Measurements from ENCODE around the gene PLA2G6.
"Not testable (repeated sequence)": the region's sequence is repeated elsewhere in the genome, so short reads cannot be mapped to it uniquely, and the experiment has no call there.

PLA2G6 gene

DNA sequence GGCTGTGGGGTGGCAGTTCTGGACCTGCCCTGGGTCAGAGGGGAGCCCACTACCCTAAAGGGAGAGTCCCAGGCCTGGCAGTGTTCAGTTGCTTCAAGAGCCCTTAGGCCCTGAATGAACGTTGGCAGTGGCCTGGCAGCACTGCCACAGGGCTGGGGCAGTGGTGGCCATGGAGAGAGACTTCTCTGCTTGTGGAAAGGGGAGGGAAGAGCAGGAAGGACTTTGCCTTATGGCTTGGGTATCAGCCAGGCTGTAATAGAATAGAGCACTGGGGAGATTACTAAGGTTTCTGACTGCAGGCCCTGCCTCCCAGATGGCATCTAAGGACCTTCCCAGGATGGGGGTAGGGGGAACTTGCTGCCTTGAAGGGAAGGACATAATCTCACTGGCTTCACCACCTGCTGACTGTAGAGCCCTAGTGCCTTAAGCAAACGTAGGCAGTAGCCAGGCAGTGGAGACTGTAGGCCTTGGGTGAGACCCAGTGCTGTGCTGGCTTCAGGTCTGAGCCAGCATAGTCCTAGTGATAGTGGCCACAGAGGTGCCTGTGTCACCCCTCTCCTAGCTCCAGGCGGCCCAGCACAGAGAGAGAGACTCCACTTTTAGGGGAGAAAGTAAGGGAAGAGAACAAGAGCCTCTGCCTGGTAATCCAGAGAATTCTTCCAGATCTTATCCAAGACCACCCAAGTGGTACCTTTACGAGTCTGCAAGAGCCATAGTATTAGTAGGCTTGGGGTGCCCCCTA, 27.6 kb downstream of the PLA2G6 start:
- H3K27me3 ChIP-seq (ENCODE audit: insufficient read depth, low read depth) = no peaks in the 10 kb centered on the region
- H3K9ac ChIP-seq = no peak overlapping the region
- TF ChIP-seq, protein P1, sequence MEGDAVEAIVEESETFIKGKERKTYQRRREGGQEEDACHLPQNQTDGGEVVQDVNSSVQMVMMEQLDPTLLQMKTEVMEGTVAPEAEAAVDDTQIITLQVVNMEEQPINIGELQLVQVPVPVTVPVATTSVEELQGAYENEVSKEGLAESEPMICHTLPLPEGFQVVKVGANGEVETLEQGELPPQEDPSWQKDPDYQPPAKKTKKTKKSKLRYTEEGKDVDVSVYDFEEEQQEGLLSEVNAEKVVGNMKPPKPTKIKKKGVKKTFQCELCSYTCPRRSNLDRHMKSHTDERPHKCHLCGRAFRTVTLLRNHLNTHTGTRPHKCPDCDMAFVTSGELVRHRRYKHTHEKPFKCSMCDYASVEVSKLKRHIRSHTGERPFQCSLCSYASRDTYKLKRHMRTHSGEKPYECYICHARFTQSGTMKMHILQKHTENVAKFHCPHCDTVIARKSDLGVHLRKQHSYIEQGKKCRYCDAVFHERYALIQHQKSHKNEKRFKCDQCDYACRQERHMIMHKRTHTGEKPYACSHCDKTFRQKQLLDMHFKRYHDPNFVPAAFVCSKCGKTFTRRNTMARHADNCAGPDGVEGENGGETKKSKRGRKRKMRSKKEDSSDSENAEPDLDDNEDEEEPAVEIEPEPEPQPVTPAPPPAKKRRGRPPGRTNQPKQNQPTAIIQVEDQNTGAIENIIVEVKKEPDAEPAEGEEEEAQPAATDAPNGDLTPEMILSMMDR (conservative IDR thresholded peaks at IDR 0.05; ENCODE audit: low read depth, low read length) = no peak
- H4K20me1 ChIP-seq (ENCODE audit: insufficient read depth) = no peaks in the 10 kb centered on the region
- no peaks in the 10 kb centered on the region for H3K79me2 ChIP-seq (ENCODE audit: insufficient read depth, low read depth)
- H3K4me2 ChIP-seq = no peak overlapping the region
- H3K4me1 ChIP-seq (ENCODE audit: low read depth, poor library complexity, severe bottlenecking) = no peaks in the 10 kb centered on the region
- H3K36me3 ChIP-seq (ENCODE audit: insufficient read depth) = no peaks in the 10 kb centered on the region
- H2AFZ ChIP-seq (ENCODE audit: low read depth) = no peak overlapping the region
- no peak overlapping the region for H3K4me3 ChIP-seq (IDR thresholded peaks at IDR 0.05; ENCODE audit: insufficient read depth, low read depth, low read length)
- H3K27ac ChIP-seq = no peak overlapping the region

DNA sequence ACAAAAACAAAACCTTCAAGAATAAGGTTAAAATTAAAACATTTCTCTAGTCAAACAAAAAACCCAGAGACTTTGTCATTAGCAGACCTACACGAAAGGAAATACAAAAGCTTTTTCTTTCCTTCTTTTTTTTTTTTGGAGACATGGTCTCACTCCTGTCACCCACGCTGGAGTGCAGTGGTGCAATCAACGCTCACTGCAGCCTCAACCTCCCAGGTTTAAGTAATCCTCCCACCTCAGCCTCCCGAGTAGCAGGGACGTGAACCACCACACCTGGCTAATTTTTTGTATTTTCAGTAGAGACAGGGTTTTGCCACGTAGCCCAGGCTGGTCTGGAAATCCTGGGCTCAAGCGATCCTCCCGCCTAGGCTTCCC, 30.5 kb downstream of the PLA2G6 start:
- H3K36me3 ChIP-seq (ENCODE audit: insufficient read depth) = no peaks in the 10 kb centered on the region
- H2AFZ ChIP-seq (ENCODE audit: low read depth) = no peak overlapping the region
- no peak overlapping the region for H3K27ac ChIP-seq
- H3K79me2 ChIP-seq (ENCODE audit: insufficient read depth, low read depth) = no peaks in the 10 kb centered on the region
- H3K4me1 ChIP-seq (ENCODE audit: low read depth, poor library complexity, severe bottlenecking) = no peaks in the 10 kb centered on the region
- TF ChIP-seq, protein P1 (conservative IDR thresholded peaks at IDR 0.05; ENCODE audit: low read depth, low read length) = no peak
- H3K27me3 ChIP-seq (ENCODE audit: insufficient read depth, low read depth) = no peaks in the 10 kb centered on the region
- no peak overlapping the region for H3K4me2 ChIP-seq
- H3K9ac ChIP-seq = no peak overlapping the region
- H3K4me3 ChIP-seq (IDR thresholded peaks at IDR 0.05; ENCODE audit: insufficient read depth, low read depth, low read length) = no peak overlapping the region
- H4K20me1 ChIP-seq (ENCODE audit: insufficient read depth) = no peaks in the 10 kb centered on the region

DNA sequence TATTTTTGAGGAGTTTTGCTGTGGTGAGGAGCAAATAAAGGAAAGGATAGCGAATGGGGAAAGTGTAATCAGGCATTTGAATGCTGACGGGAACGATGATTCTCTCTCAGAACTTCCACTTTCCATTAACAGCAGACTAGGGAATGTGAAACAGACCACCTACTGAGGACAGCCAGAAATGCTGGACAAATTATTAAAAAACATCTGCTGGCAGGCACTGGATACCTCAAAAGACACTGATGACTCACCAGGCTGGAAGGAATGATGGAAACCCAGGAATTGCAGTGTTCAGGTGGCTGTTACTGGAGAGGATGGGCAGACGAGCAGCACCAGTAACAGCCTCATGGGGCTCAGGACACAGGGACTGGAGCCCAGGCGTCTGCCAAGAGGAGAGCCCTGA, 33.4 kb downstream of the PLA2G6 start:
- Histone ChIP-seq H3K4me3 (IDR thresholded peaks at IDR 0.05; ENCODE audit: insufficient read depth, low read depth, low read length) (no peak overlapping the region), H3K27ac (no peak overlapping the region), H2AFZ (ENCODE audit: low read depth) (no peak overlapping the region), H3K4me2 (no peak overlapping the region), H3K9ac (no peak overlapping the region), H3K36me3 (ENCODE audit: insufficient read depth) (no peaks in the 10 kb centered on the region), H3K27me3 (ENCODE audit: insufficient read depth, low read depth) (no peaks in the 10 kb centered on the region), H3K4me1 (ENCODE audit: low read depth, poor library complexity, severe bottlenecking) (no peaks in the 10 kb centered on the region), H4K20me1 (ENCODE audit: insufficient read depth) (no peaks in the 10 kb centered on the region), H3K79me2 (ENCODE audit: insufficient read depth, low read depth) (no peaks in the 10 kb centered on the region)
- TF ChIP-seq, protein P1 (conservative IDR thresholded peaks at IDR 0.05; ENCODE audit: low read depth, low read length) = no peak

DNA sequence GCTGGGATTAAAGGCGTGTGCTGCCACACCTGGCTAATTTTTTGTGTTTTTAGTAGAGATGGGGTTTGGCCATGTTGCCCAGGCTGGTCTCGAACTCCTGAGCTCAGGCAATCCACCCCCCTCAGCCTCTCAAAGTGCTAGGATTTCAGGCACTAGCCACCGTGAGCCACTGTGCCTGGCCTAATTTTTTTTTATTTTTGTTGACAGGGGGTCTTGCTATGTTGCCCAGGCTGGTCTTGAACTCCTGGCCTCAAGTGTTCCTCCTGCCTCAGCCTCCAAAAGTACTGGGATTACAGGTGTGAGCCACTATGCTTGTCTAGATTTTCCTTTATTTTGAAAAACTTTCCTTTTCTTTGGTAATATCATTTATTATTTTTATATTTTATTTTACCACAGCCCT, 35.5 kb downstream of the PLA2G6 start:
- not testable (repeated sequence) for H3K4me2 ChIP-seq; H3K27ac ChIP-seq; H3K27me3 ChIP-seq (ENCODE audit: insufficient read depth, low read depth); H3K79me2 ChIP-seq (ENCODE audit: insufficient read depth, low read depth); H3K4me3 ChIP-seq (IDR thresholded peaks at IDR 0.05; ENCODE audit: insufficient read depth, low read depth, low read length); H3K4me1 ChIP-seq (ENCODE audit: low read depth, poor library complexity, severe bottlenecking); H3K9ac ChIP-seq; H4K20me1 ChIP-seq (ENCODE audit: insufficient read depth); H3K36me3 ChIP-seq (ENCODE audit: insufficient read depth); H2AFZ ChIP-seq (ENCODE audit: low read depth)

DNA sequence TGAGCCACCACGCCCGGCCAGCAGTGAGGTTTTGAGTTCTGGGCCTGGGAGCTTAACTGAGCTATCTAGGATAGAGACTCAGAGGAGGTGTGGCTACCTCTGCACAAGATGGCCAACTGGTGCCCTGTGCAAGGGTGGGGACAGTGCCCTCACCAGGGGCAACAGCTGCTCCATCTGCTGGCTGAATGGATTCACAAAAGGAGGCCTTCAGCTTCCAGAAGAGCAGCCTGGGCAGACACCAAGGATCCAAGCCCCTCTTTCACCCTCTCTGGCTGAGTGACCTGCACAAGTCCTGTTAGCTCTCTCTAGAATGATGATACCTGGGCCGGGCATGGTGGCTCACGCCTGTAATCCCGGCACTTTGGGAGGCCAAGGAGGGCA, 37.6 kb downstream of the PLA2G6 start:
- Histone ChIP-seq H3K27me3 (ENCODE audit: insufficient read depth, low read depth) (no peaks in the 10 kb centered on the region), H2AFZ (ENCODE audit: low read depth) (no peak overlapping the region), H3K4me3 (IDR thresholded peaks at IDR 0.05; ENCODE audit: insufficient read depth, low read depth, low read length) (no peak overlapping the region), H3K79me2 (ENCODE audit: insufficient read depth, low read depth) (no peaks in the 10 kb centered on the region), H3K9ac (no peak overlapping the region), H4K20me1 (ENCODE audit: insufficient read depth) (no peaks in the 10 kb centered on the region), H3K36me3 (ENCODE audit: insufficient read depth) (no peaks in the 10 kb centered on the region), H3K4me1 (ENCODE audit: low read depth, poor library complexity, severe bottlenecking) (no peaks in the 10 kb centered on the region), H3K4me2 (no peak overlapping the region), H3K27ac (no peak overlapping the region)
- TF ChIP-seq, protein P1 (conservative IDR thresholded peaks at IDR 0.05; ENCODE audit: low read depth, low read length) = no peak
